Spleen (tissue), 7 donors: Measurements from ENCODE around the gene BABAM2.

Source experiments
- CTCF ChIP-seq, 11 experiments: fragments of 200-600 bp in 7 of 11; fragments of 450-650 bp in 4 of 11; sonication (generic) in 4 of 11; IDR thresholded peaks in 8 of 11; conservative IDR thresholded peaks in 3 of 11; 1 replicate in 7 of 11; 2 replicates in 4 of 11; pipeline versions ENCODE4 v1.4.0 to v1.8.0; 2016 to 2021; ENCODE audit warnings: antibody characterized with exemption in 11 of 11, inconsistent platforms in 4 of 11, mild to moderate bottlenecking in 1 of 11
- POLR2AphosphoS5 ChIP-seq, 3 donors: sonication (generic); formaldehyde crosslinking; IDR thresholded peaks; one replicate each; pipeline ENCODE4 v1.5.1; 2017; ENCODE audit warnings: antibody characterized with exemption in 3 of 3
- donor health status: DM: no; HTN: no; CAD: no; lungs with moderate emphysema.
- donor health status: DM: no; HTN: no; CAD: no.
- donor health status: DM: no; HTN: no; CAD: no.

- TF ChIP-seq POLR2AphosphoS5 (IDR thresholded peaks at IDR 0.05) (no peak), CTCF (IDR thresholded peaks at IDR 0.05 in 8 of 11, conservative IDR thresholded peaks at IDR 0.05 in 3 of 11) (no peak)
Measured at GRCh38 chr2:28276076-28276618, 385.6 kb downstream of the BABAM2 start.
